K562 (cell line): ENCODE data around the gene FLOT2. TPM values are rescaled to one million over a fixed set of nuclear protein-coding genes. Genes with fewer than 3 reads are reported as not detected.
A peak's percentile ranks its signal among the peaks of the same experiment; 100 is the strongest.

ENCODE experiments used
- CBX8 ChIP-seq: fragments of 200-600 bp; sonication (generic); IDR thresholded peaks from 2 replicates; pipeline ENCODE4 v1.6.1; 2012; ENCODE audit warnings: borderline replicate concordance, mixed run types, low read depth, mild to moderate bottlenecking, moderate library complexity, mixed read lengths, low read length, control low read depth, inconsistent platforms; ENCODE audit not compliant: poor library complexity, severe bottlenecking; ENCODE audit errors: extremely low read depth
- EGR1 ChIP-seq: fragments of 450-650 bp; conservative IDR thresholded peaks from 2 replicates; pipeline ENCODE4 v1.6.1; 2017; ENCODE audit warnings: mild to moderate bottlenecking
- NCOR1 ChIP-seq: fragments of 450-650 bp; IDR thresholded peaks from 2 replicates; pipeline ENCODE4 v1.6.1; 2016; ENCODE audit warnings: mild to moderate bottlenecking, moderate library complexity
- POLR2AphosphoS5 ChIP-seq: IDR thresholded peaks from 2 replicates; pipeline ENCODE4 v1.6.1; 2011; ENCODE audit warnings: mild to moderate bottlenecking, low read depth, low read length, moderate library complexity; ENCODE audit not compliant: control insufficient read depth, insufficient read depth
- ZKSCAN1 ChIP-seq: fragments of 150-350 bp; IDR thresholded peaks from 2 replicates; pipeline ENCODE4 v1.6.1; 2016; ENCODE audit warnings: low read depth, low read length
- ZMIZ1 ChIP-seq, 2 experiments: fragments of 150-350 bp in 1 of 2; IDR thresholded peaks; 2 replicates each; pipeline ENCODE4 v1.6.1; 2012 to 2016; ENCODE audit warnings: low read depth in 2 of 2, low read length in 2 of 2, mild to moderate bottlenecking in 1 of 2, moderate library complexity in 1 of 2
- ZNF224 ChIP-seq: sonication (generic); formaldehyde crosslinking; IDR thresholded peaks from 2 replicates; pipeline ENCODE4 v1.8.0; 2022; ENCODE audit warnings: mild to moderate bottlenecking, missing genetic modification reagents
- polyA plus RNA-seq, 8 experiments: library from polyadenylated mRNA; depleted of rRNA in 4 of 8; stranded (reverse) in 5 of 8; unstranded in 3 of 8; fragments of >200 nt; fragmentation: Nextera tagmentation in 2 of 8; fragmentation: Illumina TruSeq in 1 of 8; extraction: Ambion mirVana in 2 of 8; extraction: Trizol in 1 of 8; gene quantifications; 2 replicates each; pipeline versions ENCODE4 v1.2.1 to v1.2.3, GENCODE V29; 2011 to 2014; ENCODE audit warnings: inconsistent platforms in 1 of 8, missing spikeins in 1 of 8
- total RNA-seq, 7 experiments: library from RNA; depleted of rRNA in 6 of 7; stranded (reverse); fragments of >200 nt in 6 of 7; fragmentation: Illumina TruSeq in 2 of 7; extraction: Trizol in 2 of 7; gene quantifications; 2 replicates each; pipeline versions ENCODE4 v1.2.1 to v1.2.3, GENCODE V29; 2011 to 2021; ENCODE audit warnings: low replicate concordance in 1 of 7
- TF ChIP-seq, protein P1 (sequence below): fragments of 450-650 bp; IDR thresholded peaks from 2 replicates; pipeline ENCODE4 v1.6.1; 2016; ENCODE audit warnings: mild to moderate bottlenecking, moderate library complexity
- TF ChIP-seq, protein P2 (sequence below): sonication (generic); formaldehyde crosslinking; IDR thresholded peaks from 2 replicates; pipeline ENCODE4 v1.8.0; 2023; ENCODE audit warnings: mild to moderate bottlenecking, missing genetic modification reagents

Gene FLOT2
- total and polyA plus RNA-seq, 9 of the 15 experiments (the other 6 are each of a cell fraction or from before 2014, with no cell fraction given), result 17.5 to 138 (median 41.7) TPM

GRCh38 chr17:28902819-28903545 is 5.4 kb upstream of the FLOT2 start, which contains the start of gene DHRS13 (continued):
- TF ChIP-seq, protein P1, sequence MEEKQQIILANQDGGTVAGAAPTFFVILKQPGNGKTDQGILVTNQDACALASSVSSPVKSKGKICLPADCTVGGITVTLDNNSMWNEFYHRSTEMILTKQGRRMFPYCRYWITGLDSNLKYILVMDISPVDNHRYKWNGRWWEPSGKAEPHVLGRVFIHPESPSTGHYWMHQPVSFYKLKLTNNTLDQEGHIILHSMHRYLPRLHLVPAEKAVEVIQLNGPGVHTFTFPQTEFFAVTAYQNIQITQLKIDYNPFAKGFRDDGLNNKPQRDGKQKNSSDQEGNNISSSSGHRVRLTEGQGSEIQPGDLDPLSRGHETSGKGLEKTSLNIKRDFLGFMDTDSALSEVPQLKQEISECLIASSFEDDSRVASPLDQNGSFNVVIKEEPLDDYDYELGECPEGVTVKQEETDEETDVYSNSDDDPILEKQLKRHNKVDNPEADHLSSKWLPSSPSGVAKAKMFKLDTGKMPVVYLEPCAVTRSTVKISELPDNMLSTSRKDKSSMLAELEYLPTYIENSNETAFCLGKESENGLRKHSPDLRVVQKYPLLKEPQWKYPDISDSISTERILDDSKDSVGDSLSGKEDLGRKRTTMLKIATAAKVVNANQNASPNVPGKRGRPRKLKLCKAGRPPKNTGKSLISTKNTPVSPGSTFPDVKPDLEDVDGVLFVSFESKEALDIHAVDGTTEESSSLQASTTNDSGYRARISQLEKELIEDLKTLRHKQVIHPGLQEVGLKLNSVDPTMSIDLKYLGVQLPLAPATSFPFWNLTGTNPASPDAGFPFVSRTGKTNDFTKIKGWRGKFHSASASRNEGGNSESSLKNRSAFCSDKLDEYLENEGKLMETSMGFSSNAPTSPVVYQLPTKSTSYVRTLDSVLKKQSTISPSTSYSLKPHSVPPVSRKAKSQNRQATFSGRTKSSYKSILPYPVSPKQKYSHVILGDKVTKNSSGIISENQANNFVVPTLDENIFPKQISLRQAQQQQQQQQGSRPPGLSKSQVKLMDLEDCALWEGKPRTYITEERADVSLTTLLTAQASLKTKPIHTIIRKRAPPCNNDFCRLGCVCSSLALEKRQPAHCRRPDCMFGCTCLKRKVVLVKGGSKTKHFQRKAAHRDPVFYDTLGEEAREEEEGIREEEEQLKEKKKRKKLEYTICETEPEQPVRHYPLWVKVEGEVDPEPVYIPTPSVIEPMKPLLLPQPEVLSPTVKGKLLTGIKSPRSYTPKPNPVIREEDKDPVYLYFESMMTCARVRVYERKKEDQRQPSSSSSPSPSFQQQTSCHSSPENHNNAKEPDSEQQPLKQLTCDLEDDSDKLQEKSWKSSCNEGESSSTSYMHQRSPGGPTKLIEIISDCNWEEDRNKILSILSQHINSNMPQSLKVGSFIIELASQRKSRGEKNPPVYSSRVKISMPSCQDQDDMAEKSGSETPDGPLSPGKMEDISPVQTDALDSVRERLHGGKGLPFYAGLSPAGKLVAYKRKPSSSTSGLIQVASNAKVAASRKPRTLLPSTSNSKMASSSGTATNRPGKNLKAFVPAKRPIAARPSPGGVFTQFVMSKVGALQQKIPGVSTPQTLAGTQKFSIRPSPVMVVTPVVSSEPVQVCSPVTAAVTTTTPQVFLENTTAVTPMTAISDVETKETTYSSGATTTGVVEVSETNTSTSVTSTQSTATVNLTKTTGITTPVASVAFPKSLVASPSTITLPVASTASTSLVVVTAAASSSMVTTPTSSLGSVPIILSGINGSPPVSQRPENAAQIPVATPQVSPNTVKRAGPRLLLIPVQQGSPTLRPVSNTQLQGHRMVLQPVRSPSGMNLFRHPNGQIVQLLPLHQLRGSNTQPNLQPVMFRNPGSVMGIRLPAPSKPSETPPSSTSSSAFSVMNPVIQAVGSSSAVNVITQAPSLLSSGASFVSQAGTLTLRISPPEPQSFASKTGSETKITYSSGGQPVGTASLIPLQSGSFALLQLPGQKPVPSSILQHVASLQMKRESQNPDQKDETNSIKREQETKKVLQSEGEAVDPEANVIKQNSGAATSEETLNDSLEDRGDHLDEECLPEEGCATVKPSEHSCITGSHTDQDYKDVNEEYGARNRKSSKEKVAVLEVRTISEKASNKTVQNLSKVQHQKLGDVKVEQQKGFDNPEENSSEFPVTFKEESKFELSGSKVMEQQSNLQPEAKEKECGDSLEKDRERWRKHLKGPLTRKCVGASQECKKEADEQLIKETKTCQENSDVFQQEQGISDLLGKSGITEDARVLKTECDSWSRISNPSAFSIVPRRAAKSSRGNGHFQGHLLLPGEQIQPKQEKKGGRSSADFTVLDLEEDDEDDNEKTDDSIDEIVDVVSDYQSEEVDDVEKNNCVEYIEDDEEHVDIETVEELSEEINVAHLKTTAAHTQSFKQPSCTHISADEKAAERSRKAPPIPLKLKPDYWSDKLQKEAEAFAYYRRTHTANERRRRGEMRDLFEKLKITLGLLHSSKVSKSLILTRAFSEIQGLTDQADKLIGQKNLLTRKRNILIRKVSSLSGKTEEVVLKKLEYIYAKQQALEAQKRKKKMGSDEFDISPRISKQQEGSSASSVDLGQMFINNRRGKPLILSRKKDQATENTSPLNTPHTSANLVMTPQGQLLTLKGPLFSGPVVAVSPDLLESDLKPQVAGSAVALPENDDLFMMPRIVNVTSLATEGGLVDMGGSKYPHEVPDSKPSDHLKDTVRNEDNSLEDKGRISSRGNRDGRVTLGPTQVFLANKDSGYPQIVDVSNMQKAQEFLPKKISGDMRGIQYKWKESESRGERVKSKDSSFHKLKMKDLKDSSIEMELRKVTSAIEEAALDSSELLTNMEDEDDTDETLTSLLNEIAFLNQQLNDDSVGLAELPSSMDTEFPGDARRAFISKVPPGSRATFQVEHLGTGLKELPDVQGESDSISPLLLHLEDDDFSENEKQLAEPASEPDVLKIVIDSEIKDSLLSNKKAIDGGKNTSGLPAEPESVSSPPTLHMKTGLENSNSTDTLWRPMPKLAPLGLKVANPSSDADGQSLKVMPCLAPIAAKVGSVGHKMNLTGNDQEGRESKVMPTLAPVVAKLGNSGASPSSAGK, result no peak; the same call in 1 of the 2 replicates
- TF ChIP-seq POLR2AphosphoS5 (peak; percentile 76), CBX8 (no peak), NCOR1 (peak; percentile 78), ZKSCAN1 (0 out of 2 replicates have a peak, but pooled peaks have one; percentile 60), ZNF224 (CRISPR knock-in tag) (peak; percentile 82; the same call in 1 of the 2 replicates), EGR1 (peak; percentile 96), ZMIZ1 (IDR thresholded peaks at IDR 0.05; ENCODE audit: low read depth in 2 of 2, low read length in 2 of 2) (peak in 1 of 2 experiments; percentile 60; a peak in 1 of 4 replicates)
- TF ChIP-seq, protein P2, sequence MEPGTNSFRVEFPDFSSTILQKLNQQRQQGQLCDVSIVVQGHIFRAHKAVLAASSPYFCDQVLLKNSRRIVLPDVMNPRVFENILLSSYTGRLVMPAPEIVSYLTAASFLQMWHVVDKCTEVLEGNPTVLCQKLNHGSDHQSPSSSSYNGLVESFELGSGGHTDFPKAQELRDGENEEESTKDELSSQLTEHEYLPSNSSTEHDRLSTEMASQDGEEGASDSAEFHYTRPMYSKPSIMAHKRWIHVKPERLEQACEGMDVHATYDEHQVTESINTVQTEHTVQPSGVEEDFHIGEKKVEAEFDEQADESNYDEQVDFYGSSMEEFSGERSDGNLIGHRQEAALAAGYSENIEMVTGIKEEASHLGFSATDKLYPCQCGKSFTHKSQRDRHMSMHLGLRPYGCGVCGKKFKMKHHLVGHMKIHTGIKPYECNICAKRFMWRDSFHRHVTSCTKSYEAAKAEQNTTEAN, result peak; percentile 91
